Heart right ventricle (tissue), 16 donors: Measurements from ENCODE around the gene CMA1. TPM values are rescaled to one million over a fixed set of nuclear protein-coding genes. Genes with fewer than 3 reads are reported as not detected.
"Not testable (repeated sequence)": the region's sequence is repeated elsewhere in the genome, so short reads cannot be mapped to it uniquely, and the experiment has no call there.

Experiments used
- ATAC-seq, 8 donors: fragments of 200-7000 bp; cut with Tn5 transposase; one replicate each; pipeline ENCODE4 v1.9.1; 2020; ENCODE audit warnings: mild to moderate bottlenecking in 8 of 8, moderate library complexity in 8 of 8, moderate number of reproducible peaks in 1 of 8
- DNase-seq, 2 donors: peaks; one replicate each; pipeline ENCODE4 v3.0.0-alpha.2; 2020
- H3K27ac ChIP-seq, 10 donors: fragments of 200-600 bp; sonication (generic) in 2 of 10; one replicate each; pipeline versions ENCODE4 v1.5.0 to v1.8.0; 2020 to 2022; ENCODE audit warnings: mild to moderate bottlenecking in 3 of 10
- H3K27me3 ChIP-seq, 7 donors: fragments of 200-600 bp; one replicate each; pipeline ENCODE4 v1.8.0; 2021 to 2022; ENCODE audit warnings: mild to moderate bottlenecking in 2 of 7
- H3K36me3 ChIP-seq, 9 donors: fragments of 200-600 bp; sonication (generic) in 1 of 9; one replicate each; pipeline versions ENCODE4 v1.5.0 to v1.8.0; 2020 to 2022; ENCODE audit warnings: mild to moderate bottlenecking in 2 of 9
- H3K4me1 ChIP-seq, 9 donors: fragments of 200-600 bp; sonication (generic) in 1 of 9; one replicate each; pipeline versions ENCODE4 v1.5.0 to v1.8.0; 2020 to 2022; ENCODE audit warnings: mild to moderate bottlenecking in 4 of 9
- H3K4me3 ChIP-seq, 10 donors: fragments of 200-600 bp; sonication (generic) in 2 of 10; one replicate each; pipeline versions ENCODE4 v1.5.0 to v1.8.0; 2020 to 2022; ENCODE audit warnings: mild to moderate bottlenecking in 7 of 10, moderate library complexity in 2 of 10
- H3K9me3 ChIP-seq, 11 donors: fragments of 200-600 bp in 10 of 11; sonication (generic) in 2 of 11; one replicate each; pipeline versions ENCODE4 v1.5.0 to v1.8.0; 2013 to 2022; ENCODE audit warnings: mild to moderate bottlenecking in 2 of 11, control low read depth in 1 of 11, moderate library complexity in 1 of 11
- WGBS, 2 donors: extraction: QIAGEN DNeasy Blood & Tissue Kit; methylation state at CpG; one replicate each; pipeline ENCODE4 v1.1.7; 2013; ENCODE audit warnings: inconsistent platforms in 1 of 2; 5-methylcytosine and 5-hydroxymethylcytosine counted together
- intact Hi-C, 10 donors: fragments of 100-400 bp; cut with DNase I; formaldehyde crosslinking; loops; one replicate each; pipeline versions ENCODE4 v1.11.1 to v1.14.2; 2022
- long read RNA-seq, 3 donors: library from polyadenylated mRNA; unstranded; transcript quantifications; one replicate each; pipeline ENCODE4 v2.0.0, GENCODE V29; 2020 to 2021
- polyA plus RNA-seq, 2 donors: library from polyadenylated mRNA; stranded (reverse); fragments of 200-250 nt; gene quantifications; one replicate each; pipeline ENCODE4 v1.2.3, GENCODE V29; 2013
- total RNA-seq, 10 donors: library from RNA; stranded (reverse); fragmentation: NEBNext Ultra II Directional in 3 of 10; extraction: Animal tissue kit (Norgen Biotek cat#: 25700) in 3 of 10; gene quantifications; one replicate each; pipeline versions ENCODE4 v1.2.1 to v1.2.4, GENCODE V29; 2021 to 2023
- TF ChIP-seq, protein P1 (sequence below), 9 donors: fragments of 200-600 bp; sonication (generic) in 2 of 9; IDR thresholded peaks; one replicate each; pipeline versions ENCODE4 v1.5.0 to v1.8.0; 2021 to 2022; ENCODE audit warnings: antibody characterized with exemption in 9 of 9, mild to moderate bottlenecking in 5 of 9, moderate library complexity in 1 of 9
- donor health status: Arrhythmogenic right ventricular cardiomyopathy.
- donor health status: ischemic (EF 13 %, LVEDD 7.1; RV severe dilation, severe dysfunction).
- donor health status: healthy with polysubstance abuse.
- donor health status: DM: no; HTN: yes; CAD: no.
- donor health status: DM: no; HTN: no; CAD: no.
- donor health status: ischemic (EF 25% LVEDD 6.9; RV normal size, moderate dysfunction).
- donor health status: ischemic (EF 25% LVEDD 5.7; RV mildly dilated, moderate dysfunction).
- donor health status: healthy.
- donor health status: DM: yes; HTN: yes; CAD: no.
- donor health status: Ischemic cardiomyopathy.
- donor health status: ischemic (EF 35%, LVEDD 5.7; RV mildly dilated, moderate dysfunction).
- donor health status: nonischemic (EF 11% LVEDD 7.7; RV severe dilation, severe dysfunction).
- donor health status: DM: yes; HTN: yes; CAD: no.
- donor health status: PGD.
- donor health status: ischemic (EF 29% LVEDD 5.4; RV normal size, mild dysfunction).
- donor health status: nonischemic (EF 23%, LVEDD 6.1; RV moderate dilation, normal function).

CMA1 gene
- total RNA-seq (1 to 10 TPM in 3 of 10 donors, under 1 TPM in 5, not detected in 2; 0.26 to 1.4 (median 0.73) TPM), polyA plus RNA-seq (under 1 TPM in 1 of 2 donors, not detected in 1; 0.13 TPM)
- long read RNA-seq, donor 1: 0 reads
- long read RNA-seq, donor 2, partial matches to known transcripts: 0 of 1 reads
- long read RNA-seq, donor 2, other reads (novel, unspliced or antisense): 0 of 1 reads
- long read RNA-seq, donor 3: 0 reads

DNA sequence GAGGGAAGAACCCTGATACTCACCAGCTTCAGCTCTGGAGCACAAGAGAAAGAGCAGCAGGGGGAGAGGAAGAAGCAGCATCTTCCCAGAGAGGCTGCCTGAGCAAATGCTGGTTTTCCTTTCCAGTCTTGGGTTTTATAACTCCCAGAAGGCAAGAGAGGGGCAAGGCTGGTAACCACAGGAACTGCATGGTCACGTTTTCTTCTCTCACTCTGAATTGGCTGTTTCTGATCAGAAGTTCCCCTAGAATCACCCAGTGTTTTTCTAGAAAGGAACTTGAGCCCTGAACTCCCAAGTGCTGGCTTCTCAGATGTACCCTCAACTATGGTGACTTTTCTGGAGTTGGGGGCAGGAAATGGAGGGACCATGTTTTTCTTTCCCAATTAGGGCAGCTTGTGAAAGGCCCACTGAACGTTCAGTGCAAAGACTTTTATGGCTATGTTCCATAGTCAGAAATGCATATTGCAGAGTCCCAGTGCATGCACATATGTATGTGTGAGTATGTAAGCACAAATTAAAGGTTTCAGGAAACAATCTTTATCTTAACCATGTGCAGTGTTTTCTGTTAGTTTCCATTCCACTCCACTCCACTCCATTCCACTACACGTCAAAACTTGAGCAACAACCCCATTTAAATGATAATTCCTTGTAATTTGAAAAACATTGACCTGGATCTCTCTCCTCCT lies at the start of gene CMA1:
Gene CMA1, minus strand, starts transcription at position 111 of the 686 bp plus-strand sequence. Its CDS starts 30 bp downstream, at position 81.
- DNase-seq (no peak), ATAC-seq (no peak)
- 17 to 28% methylated on average over 3 of the region's 3 CpGs for whole genome bisulfite sequencing, 2 donors
- H3K27me3 ChIP-seq: peaks cover 0 to 7% (median 0%) of the 10 kb centered on the region in 7 donors
- no peak within 1 kb of the TSS for H3K27ac ChIP-seq
- H3K36me3 ChIP-seq: no peaks in the 10 kb centered on the region
- TF ChIP-seq, protein P1, sequence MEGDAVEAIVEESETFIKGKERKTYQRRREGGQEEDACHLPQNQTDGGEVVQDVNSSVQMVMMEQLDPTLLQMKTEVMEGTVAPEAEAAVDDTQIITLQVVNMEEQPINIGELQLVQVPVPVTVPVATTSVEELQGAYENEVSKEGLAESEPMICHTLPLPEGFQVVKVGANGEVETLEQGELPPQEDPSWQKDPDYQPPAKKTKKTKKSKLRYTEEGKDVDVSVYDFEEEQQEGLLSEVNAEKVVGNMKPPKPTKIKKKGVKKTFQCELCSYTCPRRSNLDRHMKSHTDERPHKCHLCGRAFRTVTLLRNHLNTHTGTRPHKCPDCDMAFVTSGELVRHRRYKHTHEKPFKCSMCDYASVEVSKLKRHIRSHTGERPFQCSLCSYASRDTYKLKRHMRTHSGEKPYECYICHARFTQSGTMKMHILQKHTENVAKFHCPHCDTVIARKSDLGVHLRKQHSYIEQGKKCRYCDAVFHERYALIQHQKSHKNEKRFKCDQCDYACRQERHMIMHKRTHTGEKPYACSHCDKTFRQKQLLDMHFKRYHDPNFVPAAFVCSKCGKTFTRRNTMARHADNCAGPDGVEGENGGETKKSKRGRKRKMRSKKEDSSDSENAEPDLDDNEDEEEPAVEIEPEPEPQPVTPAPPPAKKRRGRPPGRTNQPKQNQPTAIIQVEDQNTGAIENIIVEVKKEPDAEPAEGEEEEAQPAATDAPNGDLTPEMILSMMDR (IDR thresholded peaks at IDR 0.05): no peak
- H3K4me3 ChIP-seq: no peak within 1 kb of the TSS
- intact Hi-C loops: no loop called here
- no peaks in the 10 kb centered on the region for H3K4me1 ChIP-seq
- H3K9me3 ChIP-seq: no peaks in the 10 kb centered on the region

GRCh38 chr14:24556756-24557155 lies 48.7 kb upstream of the CMA1 start:
- Histone ChIP-seq H3K36me3 (no peaks in the 10 kb centered on the region), H3K9me3 (peaks cover 0 to 8% (median 0%) of the 10 kb centered on the region in 11 donors), H3K27me3 (no peaks in the 10 kb centered on the region), H3K4me3 (no peak overlapping the region), H3K4me1 (no peaks in the 10 kb centered on the region), H3K27ac (no peak overlapping the region)
- DNase-seq (no peak), ATAC-seq (no peak)
- TF ChIP-seq, protein P1 (IDR thresholded peaks at IDR 0.05): no peak
- intact Hi-C loops: no loop called here
- WGBS, 2 donors: 62 to 65% methylated on average over 4 of the region's 4 CpGs

GRCh38 chr14:24549064-24549463 lies 41.0 kb upstream of the CMA1 start:
- ATAC-seq, H3K4me3 ChIP-seq, H3K4me1 ChIP-seq, H3K36me3 ChIP-seq, H3K27me3 ChIP-seq, H3K27ac ChIP-seq, DNase-seq, intact Hi-C loops: not testable (repeated sequence)
- H3K9me3 ChIP-seq: peaks cover 0 to 48% (median 7%) of the 10 kb centered on the region in 11 donors
- WGBS, 2 donors: 42 to 56% methylated on average over 1 of the region's 1 CpG

DNA sequence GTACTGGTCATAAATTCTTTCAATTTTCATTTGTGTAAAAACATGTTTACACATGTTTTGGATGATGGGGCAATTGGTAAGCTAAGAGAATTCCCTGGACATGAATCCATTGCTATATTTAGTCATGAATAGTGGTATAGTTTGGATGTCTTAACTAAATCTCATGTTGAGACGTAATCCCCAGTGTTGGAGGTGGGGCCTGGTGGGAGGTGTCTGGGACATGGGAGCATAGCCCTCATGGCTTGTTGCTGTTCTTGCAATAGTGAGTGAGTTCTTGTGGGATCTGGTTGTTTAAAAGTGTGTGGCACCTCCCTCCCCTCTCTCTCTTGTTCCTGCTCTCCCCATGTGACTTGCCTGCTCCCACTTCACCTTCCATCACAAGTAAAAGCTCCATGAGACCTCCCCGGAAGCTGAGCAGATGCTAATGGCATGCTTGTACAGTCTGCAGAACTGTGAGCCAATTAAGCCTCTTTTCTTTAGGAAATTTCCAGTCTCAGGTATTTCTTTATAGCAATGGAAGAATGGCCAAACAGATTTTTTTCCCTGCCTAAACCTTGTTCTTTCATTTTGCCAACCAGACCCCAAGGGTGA lies 34.4 kb upstream of the CMA1 start:
- no peak for DNase-seq
- WGBS, 2 donors: 74 to 81% methylated on average over 2 of the region's 2 CpGs
- ATAC-seq: no peak
- TF ChIP-seq, protein P1 (IDR thresholded peaks at IDR 0.05): no peak
- peaks cover 0 to 12% (median 0%) of the 10 kb centered on the region in 7 donors for H3K27me3 ChIP-seq
- no peak overlapping the region for H3K27ac ChIP-seq
- H3K4me1 ChIP-seq: no peaks in the 10 kb centered on the region
- no peaks in the 10 kb centered on the region for H3K36me3 ChIP-seq
- intact Hi-C loops: no loop called here
- peaks cover 0 to 17% (median 7%) of the 10 kb centered on the region in 11 donors for H3K9me3 ChIP-seq
- no peak overlapping the region for H3K4me3 ChIP-seq
